SK-N-SH treated with all-trans-retinoic acid at 6 μM for 48 hours (cell line): ENCODE data around the gene IL2RG.
A peak's percentile ranks its signal among the peaks of the same experiment; 100 is the strongest.

ENCODE experiments used
- ATAC-seq: fragments of 200-7000 bp; cut with Tn5 transposase; 3 replicates; pipeline ENCODE4 v1.9.1; 2020; ENCODE audit warnings: mild to moderate bottlenecking, moderate library complexity
- ARNTL ChIP-seq: fragments of 450-650 bp; formaldehyde crosslinking; IDR thresholded peaks from 2 replicates; pipeline ENCODE4 v1.5.0; 2020; ENCODE audit warnings: low read depth, mild to moderate bottlenecking, moderate library complexity, borderline replicate concordance
- BACH2 ChIP-seq: fragments of 250-450 bp; sonication (Bioruptor Pico); IDR thresholded peaks from 2 replicates; pipeline ENCODE4 v1.9.0; 2021; ENCODE audit warnings: mild to moderate bottlenecking, borderline replicate concordance
- CSDC2 ChIP-seq: fragments of 250-450 bp; sonication (Bioruptor Pico); IDR thresholded peaks from 2 replicates; pipeline ENCODE4 v1.5.0; 2020; ENCODE audit warnings: mild to moderate bottlenecking, moderate library complexity
- CSRNP3 ChIP-seq: fragments of 250-450 bp; sonication (Bioruptor Pico); IDR thresholded peaks from 2 replicates; pipeline ENCODE4 v1.5.1; 2021; ENCODE audit warnings: mild to moderate bottlenecking, moderate library complexity
- ESRRG ChIP-seq: fragments of 250-450 bp; sonication (Bioruptor Pico); IDR thresholded peaks from 2 replicates; pipeline ENCODE4 v1.6.1; 2021; ENCODE audit warnings: mild to moderate bottlenecking
- GLIS3 ChIP-seq: fragments of 250-450 bp; sonication (Bioruptor Pico); IDR thresholded peaks from 2 replicates; pipeline ENCODE4 v1.5.0; 2020; ENCODE audit warnings: mild to moderate bottlenecking, moderate library complexity
- ISL1 ChIP-seq: fragments of 250-450 bp; sonication (Bioruptor Pico); IDR thresholded peaks from 2 replicates; pipeline ENCODE4 v2.1.2; 2022; ENCODE audit warnings: mild to moderate bottlenecking, moderate library complexity
- OSR1 ChIP-seq: fragments of 250-450 bp; sonication (Bioruptor Pico); IDR thresholded peaks from 2 replicates; pipeline ENCODE4 v1.8.0; 2022; ENCODE audit warnings: moderate library complexity, mild to moderate bottlenecking, inconsistent platforms
- PATZ1 ChIP-seq: fragments of 250-450 bp; sonication (Bioruptor Pico); IDR thresholded peaks from 2 replicates; pipeline ENCODE4 v1.8.0; 2020; ENCODE audit warnings: mild to moderate bottlenecking, moderate library complexity, borderline replicate concordance
- POU6F1 ChIP-seq: fragments of 250-450 bp; sonication (Bioruptor Pico); IDR thresholded peaks from 2 replicates; pipeline ENCODE4 v1.8.0; 2021; ENCODE audit warnings: low read depth, mild to moderate bottlenecking, moderate library complexity, borderline replicate concordance
- PPARA ChIP-seq: fragments of 250-450 bp; sonication (Bioruptor Pico); IDR thresholded peaks from 2 replicates; pipeline ENCODE4 v1.5.0; 2020; ENCODE audit warnings: mild to moderate bottlenecking, borderline replicate concordance
- RARB ChIP-seq: fragments of 250-450 bp; sonication (Bioruptor Pico); IDR thresholded peaks from 2 replicates; pipeline ENCODE4 v1.8.0; 2021; ENCODE audit warnings: mild to moderate bottlenecking, moderate library complexity
- SNAI2 ChIP-seq: fragments of 250-450 bp; sonication (Bioruptor Pico); IDR thresholded peaks from 2 replicates; pipeline ENCODE4 v1.5.0; 2020; ENCODE audit warnings: mild to moderate bottlenecking, moderate library complexity
- TCF4 ChIP-seq: fragments of 250-450 bp; sonication (Bioruptor Pico); IDR thresholded peaks from 2 replicates; pipeline ENCODE4 v1.8.0; 2021; ENCODE audit warnings: mild to moderate bottlenecking, moderate library complexity, borderline replicate concordance
- TOX ChIP-seq: fragments of 250-450 bp; sonication (Bioruptor Pico); IDR thresholded peaks from 2 replicates; pipeline ENCODE4 v1.8.0; 2021; ENCODE audit warnings: mild to moderate bottlenecking, moderate library complexity, borderline replicate concordance
- TSHZ2 ChIP-seq: fragments of 250-450 bp; sonication (Bioruptor Pico); IDR thresholded peaks from 2 replicates; pipeline ENCODE4 v1.5.0; 2020; ENCODE audit warnings: mild to moderate bottlenecking, moderate library complexity
- ZC3H10 ChIP-seq: fragments of 250-450 bp; sonication (Bioruptor Pico); IDR thresholded peaks from 2 replicates; pipeline ENCODE4 v1.5.1; 2021; ENCODE audit warnings: mild to moderate bottlenecking, moderate library complexity
- ZFP3 ChIP-seq: fragments of 250-450 bp; sonication (Bioruptor Pico); IDR thresholded peaks from 2 replicates; pipeline ENCODE4 v1.5.0; 2020; ENCODE audit warnings: mild to moderate bottlenecking, moderate library complexity
- ZFP30 ChIP-seq: fragments of 450-650 bp; formaldehyde crosslinking; IDR thresholded peaks from 2 replicates; pipeline ENCODE4 v1.5.0; 2022; ENCODE audit warnings: mild to moderate bottlenecking, moderate library complexity
- ZNF565 ChIP-seq: fragments of 450-650 bp; formaldehyde crosslinking; conservative IDR thresholded peaks from 2 replicates; pipeline ENCODE4 v1.5.0; 2020; ENCODE audit warnings: low read depth, mild to moderate bottlenecking, moderate library complexity
- ZNF70 ChIP-seq: fragments of 450-650 bp; formaldehyde crosslinking; IDR thresholded peaks from 2 replicates; pipeline ENCODE4 v1.5.0; 2020; ENCODE audit warnings: mild to moderate bottlenecking, moderate library complexity
- ZNF8 ChIP-seq: fragments of 450-650 bp; formaldehyde crosslinking; IDR thresholded peaks from 2 replicates; pipeline ENCODE4 v1.5.0; 2020; ENCODE audit warnings: mild to moderate bottlenecking, moderate library complexity

Gene IL2RG

GRCh38 chrX:71099736-71100135, 11.6 kb downstream of the IL2RG start:
- no peak for ATAC-seq
- no peak for TF ChIP-seq BACH2
- no peak for TF ChIP-seq ZFP3 (CRISPR knock-in tag)
- TF ChIP-seq ZNF70 (CRISPR knock-in tag) = no peak
- no peak for TF ChIP-seq ZC3H10 (CRISPR knock-in tag)
- no peak for TF ChIP-seq ZNF8 (CRISPR knock-in tag)
- TF ChIP-seq RARB (CRISPR knock-in tag) = no peak
- TF ChIP-seq PPARA = no peak
- TF ChIP-seq PATZ1 (CRISPR knock-in tag) = no peak
- no peak for TF ChIP-seq ARNTL (CRISPR knock-in tag)
- no peak for TF ChIP-seq TCF4 (CRISPR knock-in tag)
- no peak for TF ChIP-seq TOX (CRISPR knock-in tag)
- no peak for TF ChIP-seq ZFP30 (CRISPR knock-in tag)
- TF ChIP-seq TSHZ2 (CRISPR knock-in tag) = no peak
- no peak for TF ChIP-seq GLIS3 (CRISPR knock-in tag)

GRCh38 chrX:71098951-71099506, 12.3 kb downstream of the IL2RG start:
- TF ChIP-seq ISL1 (no peak), RARB (CRISPR knock-in tag) (no peak), BACH2 (no peak), ZNF70 (CRISPR knock-in tag) (no peak), CSRNP3 (no peak), ARNTL (CRISPR knock-in tag) (no peak), OSR1 (CRISPR knock-in tag) (no peak), TOX (CRISPR knock-in tag) (no peak)
- no peak for ATAC-seq

GRCh38 chrX:71098302-71098701, 13.1 kb downstream of the IL2RG start:
- peak; percentile 14; the same call in 1 of the 3 replicates for ATAC-seq
- TF ChIP-seq BACH2 (no peak), ISL1 (no peak), GLIS3 (CRISPR knock-in tag) (no peak), OSR1 (CRISPR knock-in tag) (no peak), ZFP30 (CRISPR knock-in tag) (no peak), SNAI2 (CRISPR knock-in tag) (no peak), CSRNP3 (no peak), ZNF8 (CRISPR knock-in tag) (no peak), ZNF565 (CRISPR knock-in tag) (no peak), ZFP3 (CRISPR knock-in tag) (no peak), POU6F1 (CRISPR knock-in tag) (no peak), CSDC2 (CRISPR knock-in tag) (no peak), PPARA (no peak), ESRRG (no peak), PATZ1 (CRISPR knock-in tag) (no peak), TCF4 (CRISPR knock-in tag) (no peak), ZC3H10 (CRISPR knock-in tag) (no peak)
- TF ChIP-seq, all 23 proteins: peak for 0
